ENCODE measurements around the gene UTS2B.
"Not testable (repeated sequence)": the region's sequence is repeated elsewhere in the genome, so short reads cannot be mapped to it uniquely, and the experiment has no call there.

The UTS2B gene

GRCh38 chr3:191256405-191256804 lies 73.9 kb downstream of the UTS2B start:
- H3K4me3 ChIP-seq (ENCODE audit: low read depth, low read length): no peak overlapping the region
- TF ChIP-seq, protein P1, sequence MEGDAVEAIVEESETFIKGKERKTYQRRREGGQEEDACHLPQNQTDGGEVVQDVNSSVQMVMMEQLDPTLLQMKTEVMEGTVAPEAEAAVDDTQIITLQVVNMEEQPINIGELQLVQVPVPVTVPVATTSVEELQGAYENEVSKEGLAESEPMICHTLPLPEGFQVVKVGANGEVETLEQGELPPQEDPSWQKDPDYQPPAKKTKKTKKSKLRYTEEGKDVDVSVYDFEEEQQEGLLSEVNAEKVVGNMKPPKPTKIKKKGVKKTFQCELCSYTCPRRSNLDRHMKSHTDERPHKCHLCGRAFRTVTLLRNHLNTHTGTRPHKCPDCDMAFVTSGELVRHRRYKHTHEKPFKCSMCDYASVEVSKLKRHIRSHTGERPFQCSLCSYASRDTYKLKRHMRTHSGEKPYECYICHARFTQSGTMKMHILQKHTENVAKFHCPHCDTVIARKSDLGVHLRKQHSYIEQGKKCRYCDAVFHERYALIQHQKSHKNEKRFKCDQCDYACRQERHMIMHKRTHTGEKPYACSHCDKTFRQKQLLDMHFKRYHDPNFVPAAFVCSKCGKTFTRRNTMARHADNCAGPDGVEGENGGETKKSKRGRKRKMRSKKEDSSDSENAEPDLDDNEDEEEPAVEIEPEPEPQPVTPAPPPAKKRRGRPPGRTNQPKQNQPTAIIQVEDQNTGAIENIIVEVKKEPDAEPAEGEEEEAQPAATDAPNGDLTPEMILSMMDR (IDR thresholded peaks at IDR 0.05; ENCODE audit: low read depth, low read length): no peak

GRCh38 chr3:191255156-191255555 lies 75.2 kb downstream of the UTS2B start:
- TF ChIP-seq, protein P1 (IDR thresholded peaks at IDR 0.05; ENCODE audit: low read depth, low read length): no peak
- no peak overlapping the region for H3K4me3 ChIP-seq (ENCODE audit: low read depth, low read length)

- no peak overlapping the region for H3K4me3 ChIP-seq (ENCODE audit: low read depth, low read length)
- TF ChIP-seq, protein P1 (IDR thresholded peaks at IDR 0.05; ENCODE audit: low read depth, low read length): no peak
Observed at GRCh38 chr3:191254098-191254873, 76.0 kb downstream of the UTS2B start.

GRCh38 chr3:191253089-191253799 lies 77.1 kb downstream of the UTS2B start:
- H3K4me3 ChIP-seq (ENCODE audit: low read depth, low read length): no peak overlapping the region

GRCh38 chr3:191246630-191247029 lies 83.7 kb downstream of the UTS2B start:
- TF ChIP-seq, protein P1 (IDR thresholded peaks at IDR 0.05; ENCODE audit: low read depth, low read length): no peak

More at GRCh38 chr3:191253089-191253799, 77.1 kb downstream of the UTS2B start:
- TF ChIP-seq, protein P1 (IDR thresholded peaks at IDR 0.05; ENCODE audit: low read depth, low read length): no peak

DNA sequence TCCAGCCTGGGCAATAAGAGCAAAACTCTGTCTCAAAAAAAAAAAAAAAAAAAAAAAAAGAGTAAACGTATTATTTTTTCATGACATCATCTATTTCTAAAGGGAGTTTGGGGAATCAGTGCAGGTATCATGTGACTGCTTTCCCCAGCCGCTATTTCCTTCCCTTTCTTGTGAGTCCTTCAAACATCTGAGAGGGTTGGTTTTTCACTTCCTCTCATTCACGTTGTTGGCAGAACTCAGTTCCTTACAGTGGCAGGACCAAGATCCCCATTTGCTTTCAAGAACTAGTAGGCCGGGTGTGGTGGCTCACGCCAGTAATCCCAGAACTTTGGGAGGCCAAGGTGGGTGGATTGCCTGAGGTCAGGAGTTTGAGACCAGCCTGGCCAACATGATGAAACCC lies 84.3 kb downstream of the UTS2B start:
- not testable (repeated sequence) for H3K4me3 ChIP-seq (ENCODE audit: low read depth, low read length)

More at GRCh38 chr3:191246630-191247029, 83.7 kb downstream of the UTS2B start:
- no peak overlapping the region for H3K4me3 ChIP-seq (ENCODE audit: low read depth, low read length)

DNA sequence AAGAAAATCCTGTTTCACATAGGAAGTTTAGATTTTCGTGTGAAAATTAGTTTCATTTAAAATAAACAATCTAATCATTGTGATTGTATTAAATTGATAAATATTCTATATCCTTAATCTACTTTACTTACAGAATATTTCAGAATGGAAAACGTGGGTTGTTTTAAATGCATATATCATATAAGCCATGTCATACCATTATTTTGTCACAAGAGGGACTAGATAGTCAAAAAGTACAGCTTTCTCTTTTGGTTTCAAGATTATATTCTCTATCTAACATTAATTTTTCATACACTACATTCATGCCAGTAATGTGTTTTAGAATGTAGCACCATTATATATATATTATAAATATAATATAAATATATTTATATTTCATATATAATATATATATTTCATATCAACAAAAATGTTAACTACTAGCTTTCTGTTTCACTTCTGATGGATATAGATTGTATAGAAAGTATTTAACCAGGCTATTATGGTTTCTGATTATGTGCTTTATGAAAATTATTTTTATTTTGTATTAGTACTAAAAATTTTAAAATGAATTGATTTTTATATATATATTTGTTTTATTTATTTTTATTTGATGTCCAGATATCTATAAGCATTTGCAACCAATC lies 86.0 kb downstream of the UTS2B start:
- no peak overlapping the region for H3K4me3 ChIP-seq (ENCODE audit: low read depth, low read length)
- TF ChIP-seq, protein P1 (IDR thresholded peaks at IDR 0.05; ENCODE audit: low read depth, low read length): no peak; the same call in 1 of the 2 replicates
